Panc1 (cell line): ENCODE measurements around the gene FAM107A.

Source experiments
- CTCF ChIP-seq: fragments of 450-650 bp; IDR thresholded peaks from 2 replicates; pipeline ENCODE4 v1.5.1; 2017; ENCODE audit warnings: mild to moderate bottlenecking
- POLR2AphosphoS5 ChIP-seq: IDR thresholded peaks from 2 replicates; pipeline ENCODE4 v1.6.1; 2012; ENCODE audit warnings: mild to moderate bottlenecking, low read depth, low read length, moderate library complexity
- TCF7L2 ChIP-seq: IDR thresholded peaks from 2 replicates; pipeline ENCODE4 v1.6.1; 2011; ENCODE audit warnings: mild to moderate bottlenecking, low read depth, low read length, inconsistent platforms

- TF ChIP-seq CTCF, result no peak
- no peak for TF ChIP-seq POLR2AphosphoS5
- no peak for TF ChIP-seq TCF7L2
Measured at GRCh38 chr3:58557491-58557890, 19.7 kb downstream of the FAM107A start.
